ENCODE measurements around the gene TMEM121. TPM values are rescaled to one million over a fixed set of nuclear protein-coding genes. Genes with fewer than 3 reads are reported as not detected.

TMEM121 gene
- polyA plus RNA-seq, 1 experiment, result 4.6 TPM

DNA sequence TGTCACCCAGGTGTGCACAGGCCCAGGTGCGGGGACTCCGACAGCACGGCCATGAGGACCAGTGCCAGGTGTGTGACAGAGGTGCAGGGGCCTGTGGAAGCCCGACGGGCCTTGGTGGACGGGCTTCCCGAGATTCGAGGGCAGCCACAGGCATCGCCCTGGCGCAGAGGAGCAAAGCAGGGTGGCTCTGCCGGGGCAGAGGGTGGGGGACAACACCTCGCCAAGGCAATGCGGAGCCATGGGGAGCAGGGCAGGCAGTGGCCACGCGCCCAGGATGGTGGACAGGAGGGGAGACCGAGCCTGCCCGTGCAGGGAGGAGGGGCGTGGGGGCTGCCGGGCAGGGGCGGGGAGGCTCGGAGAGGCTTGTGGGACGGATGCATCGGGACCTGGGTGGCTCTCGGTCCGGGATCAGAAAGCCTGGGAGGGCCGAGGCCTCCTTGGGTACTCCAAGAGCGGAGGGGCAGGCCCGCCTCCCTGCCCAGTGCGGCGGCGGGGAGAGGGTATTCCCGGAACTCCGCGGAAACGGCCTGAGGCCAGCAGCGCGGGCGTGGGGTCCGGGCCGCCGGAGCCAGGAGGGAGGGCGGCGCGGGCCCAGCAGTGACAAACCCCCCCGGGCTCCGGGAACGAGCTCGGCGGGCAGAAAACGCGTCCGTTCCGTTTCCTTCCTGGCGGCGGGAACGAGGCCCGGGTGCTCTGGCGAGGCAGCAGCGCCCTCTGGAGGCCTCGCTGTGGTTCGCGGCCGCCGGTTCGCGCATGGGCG is 1.6 kb downstream of the TMEM121 start:
- Histone ChIP-seq H3K27me3 (ENCODE audit: control insufficient read depth, insufficient read depth, low read length) (no peaks in the 10 kb centered on the region), H3K36me3 (ENCODE audit: control insufficient read depth, insufficient read depth, low read length) (no peaks in the 10 kb centered on the region; the same call in 1 of the 2 replicates), H3K4me3 (ENCODE audit: low read depth, low read length) (peak overlapping the region; percentile 76)
- ChIA-PET CTCF (interaction anchor here (0.6 to 2.2 kb wide), 15 partner anchors 9 to 508 kb away, joined by 3 to 19 read pairs (median 4); partner anchors contain the start of gene TEX22), POLR2A (no interaction called here)
- DNase-seq (ENCODE audit: low read depth), result no peak
- TF ChIP-seq, protein P1, sequence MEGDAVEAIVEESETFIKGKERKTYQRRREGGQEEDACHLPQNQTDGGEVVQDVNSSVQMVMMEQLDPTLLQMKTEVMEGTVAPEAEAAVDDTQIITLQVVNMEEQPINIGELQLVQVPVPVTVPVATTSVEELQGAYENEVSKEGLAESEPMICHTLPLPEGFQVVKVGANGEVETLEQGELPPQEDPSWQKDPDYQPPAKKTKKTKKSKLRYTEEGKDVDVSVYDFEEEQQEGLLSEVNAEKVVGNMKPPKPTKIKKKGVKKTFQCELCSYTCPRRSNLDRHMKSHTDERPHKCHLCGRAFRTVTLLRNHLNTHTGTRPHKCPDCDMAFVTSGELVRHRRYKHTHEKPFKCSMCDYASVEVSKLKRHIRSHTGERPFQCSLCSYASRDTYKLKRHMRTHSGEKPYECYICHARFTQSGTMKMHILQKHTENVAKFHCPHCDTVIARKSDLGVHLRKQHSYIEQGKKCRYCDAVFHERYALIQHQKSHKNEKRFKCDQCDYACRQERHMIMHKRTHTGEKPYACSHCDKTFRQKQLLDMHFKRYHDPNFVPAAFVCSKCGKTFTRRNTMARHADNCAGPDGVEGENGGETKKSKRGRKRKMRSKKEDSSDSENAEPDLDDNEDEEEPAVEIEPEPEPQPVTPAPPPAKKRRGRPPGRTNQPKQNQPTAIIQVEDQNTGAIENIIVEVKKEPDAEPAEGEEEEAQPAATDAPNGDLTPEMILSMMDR (IDR thresholded peaks at IDR 0.05; ENCODE audit: insufficient read depth, low read depth, low read length), result peak; percentile 67

DNA sequence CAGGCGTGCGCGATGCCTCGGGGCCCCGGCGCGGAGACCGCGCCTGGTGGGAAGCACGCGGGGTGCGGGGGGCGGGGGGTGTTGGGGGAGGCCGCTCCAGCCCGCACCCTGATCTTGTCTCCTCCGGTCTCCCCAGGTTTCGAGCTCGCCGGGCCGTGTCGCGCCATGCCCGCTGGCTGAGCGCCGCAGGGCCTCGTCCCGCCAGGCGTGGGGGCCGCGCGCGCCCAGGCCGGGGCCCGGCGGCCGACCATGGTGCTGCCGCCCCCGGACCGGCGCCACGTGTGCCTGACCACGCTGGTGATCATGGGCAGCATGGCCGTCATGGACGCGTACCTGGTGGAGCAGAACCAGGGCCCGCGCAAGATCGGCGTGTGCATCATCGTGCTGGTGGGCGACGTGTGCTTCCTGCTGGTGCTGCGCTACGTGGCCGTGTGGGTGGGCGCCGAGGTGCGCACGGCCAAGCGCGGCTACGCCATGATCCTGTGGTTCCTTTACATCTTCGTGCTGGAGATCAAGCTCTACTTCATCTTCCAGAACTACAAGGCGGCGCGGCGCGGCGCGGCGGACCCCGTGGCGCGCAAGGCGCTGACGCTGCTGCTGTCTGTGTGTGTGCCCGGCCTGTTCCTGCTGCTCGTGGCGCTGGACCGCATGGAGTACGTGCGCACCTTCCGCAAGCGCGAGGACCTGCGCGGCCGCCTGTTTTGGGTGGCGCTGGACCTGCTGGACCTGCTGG is 2.4 kb downstream of the TMEM121 start:
- Histone ChIP-seq H3K36me3 (ENCODE audit: control insufficient read depth, insufficient read depth, low read length) (no peaks in the 10 kb centered on the region; the same call in 1 of the 2 replicates), H3K4me3 (ENCODE audit: low read depth, low read length) (peak overlapping the region; percentile 23), H3K27me3 (ENCODE audit: control insufficient read depth, insufficient read depth, low read length) (no peaks in the 10 kb centered on the region)
- DNase-seq (ENCODE audit: low read depth), result no peak
- ChIA-PET POLR2A (no interaction called here), CTCF (interaction anchor here (0.6 to 2.2 kb wide), 14 partner anchors 8 to 509 kb away, joined by 3 to 19 read pairs (median 4); partner anchors contain the start of gene TEX22)
- TF ChIP-seq, protein P1 (IDR thresholded peaks at IDR 0.05; ENCODE audit: insufficient read depth, low read depth, low read length), result no peak

DNA sequence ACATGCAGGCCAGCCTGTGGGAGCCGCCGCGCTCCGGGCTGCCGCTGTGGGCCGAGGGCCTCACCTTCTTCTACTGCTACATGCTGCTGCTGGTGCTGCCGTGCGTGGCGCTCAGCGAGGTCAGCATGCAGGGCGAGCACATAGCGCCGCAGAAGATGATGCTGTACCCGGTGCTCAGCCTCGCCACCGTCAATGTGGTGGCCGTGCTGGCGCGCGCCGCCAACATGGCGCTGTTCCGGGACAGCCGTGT is 2.9 kb downstream of the TMEM121 start:
- ChIA-PET CTCF (interaction anchor here (0.7 to 2.2 kb wide), 4 partner anchors 10 to 159 kb away, joined by 3 to 19 read pairs (median 12); no protein-coding TSS in a partner anchor), POLR2A (no interaction called here)
- DNase-seq (ENCODE audit: low read depth), result no peak
- TF ChIP-seq, protein P1 (IDR thresholded peaks at IDR 0.05; ENCODE audit: insufficient read depth, low read depth, low read length), result no peak
- no peaks in the 10 kb centered on the region; the same call in 1 of the 2 replicates for H3K36me3 ChIP-seq (ENCODE audit: control insufficient read depth, insufficient read depth, low read length)
- no peaks in the 10 kb centered on the region for H3K27me3 ChIP-seq (ENCODE audit: control insufficient read depth, insufficient read depth, low read length)
- no peak overlapping the region for H3K4me3 ChIP-seq (ENCODE audit: low read depth, low read length)

DNA sequence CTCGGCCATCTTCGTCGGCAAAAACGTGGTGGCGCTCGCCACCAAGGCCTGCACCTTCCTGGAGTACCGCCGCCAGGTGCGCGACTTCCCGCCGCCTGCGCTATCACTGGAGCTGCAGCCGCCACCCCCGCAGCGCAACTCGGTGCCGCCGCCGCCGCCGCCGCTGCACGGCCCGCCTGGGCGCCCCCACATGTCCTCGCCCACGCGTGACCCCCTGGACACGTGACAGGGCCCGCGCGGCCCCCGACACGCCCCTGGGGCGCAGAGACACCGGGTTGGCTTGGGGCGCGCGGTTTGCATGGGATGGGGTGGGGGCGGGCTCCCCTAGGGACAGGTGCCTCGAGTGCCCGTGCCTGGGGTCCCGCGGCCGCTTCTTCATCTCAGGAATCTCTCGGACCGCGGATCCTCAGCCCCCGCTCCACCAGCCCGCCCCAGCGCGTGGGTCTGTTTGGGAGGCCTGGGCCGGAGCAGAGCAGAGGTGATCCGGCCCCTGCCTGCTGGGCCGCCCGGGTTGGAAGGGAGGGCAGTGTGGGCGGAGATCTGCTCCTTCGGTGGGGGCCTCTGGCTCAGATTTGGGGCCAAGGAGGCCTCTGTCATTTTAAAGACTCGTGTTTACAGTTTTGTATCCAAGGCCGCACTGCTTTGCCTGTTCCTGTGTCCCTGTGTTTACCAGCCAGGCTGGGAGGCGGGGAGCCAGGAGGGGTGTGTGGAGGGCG is 3.3 kb downstream of the TMEM121 start:
- H3K27me3 ChIP-seq (ENCODE audit: control insufficient read depth, insufficient read depth, low read length), result no peaks in the 10 kb centered on the region
- TF ChIP-seq, protein P1 (IDR thresholded peaks at IDR 0.05; ENCODE audit: insufficient read depth, low read depth, low read length), result no peak
- CTCF ChIA-PET, result interaction anchor here (0.7 to 4.0 kb wide), 3 partner anchors 13 to 159 kb away, joined by 3 to 19 read pairs (median 16); no protein-coding TSS in a partner anchor
- no peak overlapping the region for H3K4me3 ChIP-seq (ENCODE audit: low read depth, low read length)
- no peaks in the 10 kb centered on the region; the same call in 1 of the 2 replicates for H3K36me3 ChIP-seq (ENCODE audit: control insufficient read depth, insufficient read depth, low read length)
- DNase-seq (ENCODE audit: low read depth), result no peak
- POLR2A ChIA-PET, result no interaction called here

All from BJ (cell line).